SK-N-SH (cell line): Measurements from ENCODE around the gene HSPG2. TPM values are rescaled to one million over a fixed set of nuclear protein-coding genes. Genes with fewer than 3 reads are reported as not detected.

Experiments
- CTCF ChIA-PET: fragments of 300-600, 350-600 bp; formaldehyde crosslinking; extraction: SDS; loops from one replicate; lab custom pipeline; 2021; lab: Yijun Ruan, JAX
- POLR2A ChIA-PET: fragments of 350-600 bp; sonication (Branson Sonifier 250); formaldehyde crosslinking; extraction: SDS; loops from one replicate; lab custom pipeline; 2020; ENCODE audit warnings: antibody characterized with exemption, inconsistent platforms; lab: Yijun Ruan, JAX
- DNase-seq: peaks from one replicate; pipeline ENCODE4 v3.0.0; 2012
- H2AFZ ChIP-seq: fragments of 200-600 bp; sonication (generic); 2 replicates; pipeline ENCODE4 v1.8.1; 2016; ENCODE audit warnings: antibody characterized with exemption, mild to moderate bottlenecking, low read depth
- H3F3A ChIP-seq: fragments of 200-600 bp; sonication (generic); replicated peaks from 2 replicates; pipeline ENCODE3; 2016; ENCODE audit warnings: antibody characterized with exemption, mild to moderate bottlenecking; ENCODE audit not compliant: insufficient read depth
- H3K27ac ChIP-seq, 2 experiments: fragments of 200-500 bp in 1 of 2; fragments of 200-600 bp in 1 of 2; sonication (Bioruptor generic) in 1 of 2; sonication (generic), shearing (Covaris generic) in 1 of 2; 2 replicates each; pipeline versions ENCODE4 v1.5.1 to v1.6.1; 2014 to 2016; ENCODE audit warnings: low read depth in 2 of 2, inconsistent platforms in 1 of 2, low read length in 1 of 2, mild to moderate bottlenecking in 1 of 2, mixed read lengths in 1 of 2
- H3K27me3 ChIP-seq: fragments of 200-600 bp; sonication (generic), shearing (Covaris generic); 2 replicates; pipeline ENCODE4 v1.6.1; 2016; ENCODE audit warnings: mixed run types; ENCODE audit not compliant: insufficient read depth
- H3K36me3 ChIP-seq, 2 experiments: fragments of 200-500 bp in 1 of 2; fragments of 200-600 bp in 1 of 2; sonication (Bioruptor generic) in 1 of 2; sonication (generic) in 1 of 2; replicated peaks in 1 of 2; 2 replicates each; pipeline versions ENCODE3 to v1.5.1; 2014 to 2016; ENCODE audit warnings: low read length in 1 of 2, mild to moderate bottlenecking in 1 of 2; ENCODE audit not compliant: insufficient read depth in 2 of 2, control insufficient read depth in 1 of 2
- H3K4me1 ChIP-seq, 2 experiments: fragments of 200-500 bp in 1 of 2; fragments of 200-600 bp in 1 of 2; sonication (Bioruptor generic) in 1 of 2; sonication (generic), shearing (Covaris generic) in 1 of 2; 2 replicates each; pipeline versions ENCODE4 v1.5.1 to v1.6.1; 2014 to 2016; ENCODE audit warnings: low read depth in 1 of 2, low read length in 1 of 2, mixed run types in 1 of 2; ENCODE audit not compliant: insufficient read depth in 2 of 2, control insufficient read depth in 1 of 2
- H3K4me2 ChIP-seq: fragments of 200-600 bp; sonication (generic), shearing (Covaris generic); 2 replicates; pipeline ENCODE4 v1.6.1; 2017; ENCODE audit warnings: mixed run types
- H3K4me3 ChIP-seq, 2 experiments: fragments of 200-500 bp in 1 of 2; fragments of 200-600 bp in 1 of 2; sonication (Bioruptor generic) in 1 of 2; sonication (generic), shearing (Covaris generic) in 1 of 2; 2 replicates each; pipeline versions ENCODE4 v1.5.1 to v1.8.1; 2014 to 2016; ENCODE audit warnings: low read depth in 2 of 2, inconsistent platforms in 1 of 2, low read length in 1 of 2, mild to moderate bottlenecking in 1 of 2, mixed read lengths in 1 of 2, moderate library complexity in 1 of 2
- H3K79me2 ChIP-seq: fragments of 200-600 bp; sonication (generic); 2 replicates; pipeline ENCODE4 v1.8.1; 2017; ENCODE audit warnings: mild to moderate bottlenecking; ENCODE audit not compliant: insufficient read depth
- H3K9ac ChIP-seq: fragments of 200-600 bp; sonication (generic); 2 replicates; pipeline ENCODE4 v1.6.1; 2017; ENCODE audit warnings: mixed run types
- H3K9me2 ChIP-seq: fragments of 200-600 bp; sonication (generic); 2 replicates; pipeline ENCODE4 v1.6.1; 2017; ENCODE audit warnings: mixed run types
- H3K9me3 ChIP-seq: fragments of 200-600 bp; sonication (generic); 2 replicates; pipeline ENCODE4 v1.6.1; 2017; ENCODE audit warnings: mixed run types, mild to moderate bottlenecking, moderate library complexity
- H4K20me1 ChIP-seq: fragments of 200-600 bp; sonication (generic); 2 replicates; pipeline ENCODE4 v1.6.1; 2017; ENCODE audit warnings: mild to moderate bottlenecking, mixed run types; ENCODE audit not compliant: insufficient read depth
- ELF1 ChIP-seq: IDR thresholded peaks from 2 replicates; pipeline ENCODE4 v1.4.0; 2012
- EP300 ChIP-seq, 2 experiments: IDR thresholded peaks; 2 replicates each; pipeline versions ENCODE4 v1.4.0 to v1.6.1; 2012; ENCODE audit warnings: borderline replicate concordance in 1 of 2, low read depth in 1 of 2, low read length in 1 of 2
- FOSL2 ChIP-seq: IDR thresholded peaks from 2 replicates; pipeline ENCODE4 v1.4.0; 2012; ENCODE audit warnings: low read depth, mild to moderate bottlenecking, moderate library complexity, borderline replicate concordance
- FOXJ3 ChIP-seq: sonication (generic); formaldehyde crosslinking; IDR thresholded peaks from 2 replicates; pipeline ENCODE4 v1.5.1; 2020; ENCODE audit warnings: mild to moderate bottlenecking, missing genetic modification reagents
- FOXM1 ChIP-seq: IDR thresholded peaks from 2 replicates; pipeline ENCODE4 v1.4.0; 2012; ENCODE audit warnings: low read depth, mild to moderate bottlenecking
- GABPA ChIP-seq: IDR thresholded peaks from 2 replicates; pipeline ENCODE4 v1.4.0; 2012; ENCODE audit warnings: low read depth, mild to moderate bottlenecking
- JUND ChIP-seq: IDR thresholded peaks from 2 replicates; pipeline ENCODE4 v1.4.0; 2012
- NRF1 ChIP-seq: IDR thresholded peaks from 2 replicates; pipeline ENCODE4 v1.6.1; 2012; ENCODE audit warnings: low read depth, mild to moderate bottlenecking, low read length
- RAD21 ChIP-seq: IDR thresholded peaks from 2 replicates; pipeline ENCODE4 v1.6.1; 2012; ENCODE audit warnings: mild to moderate bottlenecking, low read length
- RCOR1 ChIP-seq: fragments of 150-350 bp; IDR thresholded peaks from 2 replicates; pipeline ENCODE4 v1.6.1; 2017; ENCODE audit warnings: antibody characterized with exemption, low read length
- SMC3 ChIP-seq: IDR thresholded peaks from 2 replicates; pipeline ENCODE4 v1.6.1; 2012; ENCODE audit warnings: low read depth, low read length, improper control_type of control experiment
- TAF1 ChIP-seq: IDR thresholded peaks from 2 replicates; pipeline ENCODE4 v1.6.1; 2012; ENCODE audit warnings: low read depth, mild to moderate bottlenecking, low read length, moderate library complexity, borderline replicate concordance
- TCF12 ChIP-seq: IDR thresholded peaks from 2 replicates; pipeline ENCODE4 v1.4.0; 2012
- TEAD4 ChIP-seq: IDR thresholded peaks from 2 replicates; pipeline ENCODE4 v1.4.0; 2012; ENCODE audit warnings: mild to moderate bottlenecking, borderline replicate concordance; ENCODE audit not compliant: insufficient read depth
- whole genome bisulfite sequencing: methylation state at CpG from one replicate; pipeline ENCODE4 v1.1.6; 2017; ENCODE audit warnings: low lambda C conversion rate; 5-methylcytosine and 5-hydroxymethylcytosine counted together
- polyA plus RNA-seq, 3 experiments: library from polyadenylated mRNA; depleted of rRNA; stranded (reverse); fragments of >200 nt; gene quantifications; 2 replicates each; pipeline ENCODE4 v1.2.3, GENCODE V29; 2012
- TF ChIP-seq, protein P1 (sequence below): IDR thresholded peaks from 2 replicates; pipeline ENCODE4; 2012
- TF ChIP-seq, protein P2 (sequence below): IDR thresholded peaks from 2 replicates; pipeline ENCODE4 v1.4.0; 2012; ENCODE audit warnings: low read depth
- TF ChIP-seq, protein P3 (sequence below): IDR thresholded peaks from 2 replicates; pipeline ENCODE4 v1.6.1; 2012; ENCODE audit warnings: mild to moderate bottlenecking, low read depth, low read length, moderate library complexity
- TF ChIP-seq, protein P4 (sequence below): IDR thresholded peaks from 2 replicates; pipeline ENCODE4 v1.4.0; 2012; ENCODE audit warnings: low read depth, borderline replicate concordance
- TF ChIP-seq, protein P5 (sequence below): IDR thresholded peaks from 2 replicates; pipeline ENCODE4 v1.4.0; 2012; ENCODE audit warnings: low read depth, borderline replicate concordance

Gene HSPG2
- polyA plus RNA-seq, 1 of the 3 experiments (the other 2 are of a cell fraction), result 28.9 TPM

DNA sequence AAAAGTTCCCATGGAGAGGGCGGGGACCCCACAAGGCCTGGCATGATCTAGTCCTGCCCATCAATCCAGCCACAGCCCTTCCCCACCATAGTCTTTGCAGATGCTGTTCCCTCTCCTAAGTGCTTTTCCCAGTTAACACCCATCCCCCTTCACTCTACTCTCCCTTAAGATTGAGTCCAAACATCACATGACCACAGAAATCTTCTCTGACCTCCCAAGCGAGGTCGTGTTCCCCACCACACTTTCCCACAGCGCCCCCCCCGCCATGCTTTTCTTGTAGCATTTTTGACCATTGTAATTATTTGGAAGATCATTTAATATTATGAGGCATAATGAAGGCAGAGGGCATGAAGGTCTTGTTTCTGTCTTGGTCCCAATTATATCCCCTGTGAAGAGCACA is 4.3 kb upstream of the HSPG2 start:
- H3K9me3 ChIP-seq, result no peaks in the 10 kb centered on the region
- no peak overlapping the region for H3K4me3 ChIP-seq
- no peaks in the 10 kb centered on the region for H4K20me1 ChIP-seq
- no peak for TF ChIP-seq RAD21
- TF ChIP-seq FOXM1, result no peak
- TF ChIP-seq FOXJ3 (CRISPR knock-in tag), result no peak
- no peak for TF ChIP-seq EP300 (IDR thresholded peaks at IDR 0.05; ENCODE audit: borderline replicate concordance in 1 of 2, low read depth in 1 of 2, low read length in 1 of 2)
- no peak for TF ChIP-seq FOSL2
- no peak for TF ChIP-seq TAF1
- TF ChIP-seq NRF1, result no peak
- no peak for TF ChIP-seq SMC3
- TF ChIP-seq, protein P1, sequence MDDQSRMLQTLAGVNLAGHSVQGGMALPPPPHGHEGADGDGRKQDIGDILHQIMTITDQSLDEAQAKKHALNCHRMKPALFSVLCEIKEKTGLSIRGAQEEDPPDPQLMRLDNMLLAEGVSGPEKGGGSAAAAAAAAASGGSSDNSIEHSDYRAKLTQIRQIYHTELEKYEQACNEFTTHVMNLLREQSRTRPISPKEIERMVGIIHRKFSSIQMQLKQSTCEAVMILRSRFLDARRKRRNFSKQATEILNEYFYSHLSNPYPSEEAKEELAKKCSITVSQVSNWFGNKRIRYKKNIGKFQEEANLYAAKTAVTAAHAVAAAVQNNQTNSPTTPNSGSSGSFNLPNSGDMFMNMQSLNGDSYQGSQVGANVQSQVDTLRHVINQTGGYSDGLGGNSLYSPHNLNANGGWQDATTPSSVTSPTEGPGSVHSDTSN, result no peak
- no peak for TF ChIP-seq RCOR1
- TF ChIP-seq, all 33 proteins: peak for 0
- Histone ChIP-seq H3K27ac (no peak overlapping the region), H3K4me1 (peaks cover 19 to 26% of the 10 kb centered on the region in 2 experiments; a peak in 3 of 4 replicates), H3K79me2 (peaks cover 5% of the 10 kb centered on the region; the same call in 1 of the 2 replicates), H3K9me2 (no peaks in the 10 kb centered on the region), H3F3A (peaks cover 32% of the 10 kb centered on the region), H3K9ac (no peak overlapping the region), H2AFZ (no peak overlapping the region), H3K4me2 (no peak overlapping the region), H3K36me3 (no peaks in the 10 kb centered on the region), H3K27me3 (no peaks in the 10 kb centered on the region)
- CTCF ChIA-PET, result no interaction called here
- 91% methylated on average over 5 of the region's 5 CpGs for WGBS
- POLR2A ChIA-PET, result no interaction called here
- no peak for DNase-seq

DNA sequence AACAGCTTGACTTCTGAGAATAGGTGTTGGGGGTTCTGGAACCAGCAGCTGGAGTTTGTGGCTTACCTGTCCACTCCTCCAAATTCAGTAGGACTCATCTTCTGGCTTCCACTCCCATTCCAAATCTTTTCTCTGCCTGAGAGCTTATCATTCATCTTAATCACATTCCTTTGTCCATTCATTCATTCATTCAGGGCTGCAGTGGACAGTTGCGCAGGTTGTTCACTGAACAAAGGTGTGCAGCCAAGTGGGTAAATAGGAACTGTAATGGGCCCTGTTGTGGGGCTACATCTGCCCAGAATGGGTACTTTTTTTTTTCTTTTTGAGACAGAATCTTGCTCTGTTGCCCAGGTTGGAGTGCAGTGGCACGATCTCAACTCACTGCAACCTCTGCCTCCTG is 3.4 kb upstream of the HSPG2 start:
- Histone ChIP-seq H3K27ac (peak overlapping the region in 1 of 2 experiments; percentile 83; a peak in 2 of 4 replicates), H3K4me2 (peak overlapping the region; percentile 39; the same call in 1 of the 2 replicates), H3K9ac (no peak overlapping the region), H2AFZ (peak overlapping the region; percentile 52), H3K4me3 (no peak overlapping the region), H3K36me3 (no peaks in the 10 kb centered on the region), H4K20me1 (no peaks in the 10 kb centered on the region), H3K79me2 (peaks cover 13% of the 10 kb centered on the region; the same call in 1 of the 2 replicates), H3K4me1 (peaks cover 24 to 27% of the 10 kb centered on the region in 2 experiments; a peak in 3 of 4 replicates), H3K27me3 (no peaks in the 10 kb centered on the region), H3K9me3 (no peaks in the 10 kb centered on the region), H3K9me2 (no peaks in the 10 kb centered on the region), H3F3A (peaks cover 32% of the 10 kb centered on the region)
- 96% methylated on average over 2 of the region's 2 CpGs for WGBS
- POLR2A ChIA-PET, result interaction anchor here (0.7 kb wide), 1 partner anchor 533 kb away, joined by 5 read pairs; no protein-coding TSS in a partner anchor
- CTCF ChIA-PET, result interaction anchor here (0.9 to 1.6 kb wide), 3 partner anchors 8 to 23 kb away, joined by 4 to 7 read pairs (median 6); no protein-coding TSS in a partner anchor
- DNase-seq, result no peak
- TF ChIP-seq RAD21 (no peak), TEAD4 (no peak), TAF1 (no peak), TCF12 (no peak), GABPA (no peak), FOSL2 (no peak), JUND (no peak), SMC3 (no peak), ELF1 (no peak)
- TF ChIP-seq, protein P2, sequence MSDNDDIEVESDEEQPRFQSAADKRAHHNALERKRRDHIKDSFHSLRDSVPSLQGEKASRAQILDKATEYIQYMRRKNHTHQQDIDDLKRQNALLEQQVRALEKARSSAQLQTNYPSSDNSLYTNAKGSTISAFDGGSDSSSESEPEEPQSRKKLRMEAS, result no peak
- TF ChIP-seq, protein P3, sequence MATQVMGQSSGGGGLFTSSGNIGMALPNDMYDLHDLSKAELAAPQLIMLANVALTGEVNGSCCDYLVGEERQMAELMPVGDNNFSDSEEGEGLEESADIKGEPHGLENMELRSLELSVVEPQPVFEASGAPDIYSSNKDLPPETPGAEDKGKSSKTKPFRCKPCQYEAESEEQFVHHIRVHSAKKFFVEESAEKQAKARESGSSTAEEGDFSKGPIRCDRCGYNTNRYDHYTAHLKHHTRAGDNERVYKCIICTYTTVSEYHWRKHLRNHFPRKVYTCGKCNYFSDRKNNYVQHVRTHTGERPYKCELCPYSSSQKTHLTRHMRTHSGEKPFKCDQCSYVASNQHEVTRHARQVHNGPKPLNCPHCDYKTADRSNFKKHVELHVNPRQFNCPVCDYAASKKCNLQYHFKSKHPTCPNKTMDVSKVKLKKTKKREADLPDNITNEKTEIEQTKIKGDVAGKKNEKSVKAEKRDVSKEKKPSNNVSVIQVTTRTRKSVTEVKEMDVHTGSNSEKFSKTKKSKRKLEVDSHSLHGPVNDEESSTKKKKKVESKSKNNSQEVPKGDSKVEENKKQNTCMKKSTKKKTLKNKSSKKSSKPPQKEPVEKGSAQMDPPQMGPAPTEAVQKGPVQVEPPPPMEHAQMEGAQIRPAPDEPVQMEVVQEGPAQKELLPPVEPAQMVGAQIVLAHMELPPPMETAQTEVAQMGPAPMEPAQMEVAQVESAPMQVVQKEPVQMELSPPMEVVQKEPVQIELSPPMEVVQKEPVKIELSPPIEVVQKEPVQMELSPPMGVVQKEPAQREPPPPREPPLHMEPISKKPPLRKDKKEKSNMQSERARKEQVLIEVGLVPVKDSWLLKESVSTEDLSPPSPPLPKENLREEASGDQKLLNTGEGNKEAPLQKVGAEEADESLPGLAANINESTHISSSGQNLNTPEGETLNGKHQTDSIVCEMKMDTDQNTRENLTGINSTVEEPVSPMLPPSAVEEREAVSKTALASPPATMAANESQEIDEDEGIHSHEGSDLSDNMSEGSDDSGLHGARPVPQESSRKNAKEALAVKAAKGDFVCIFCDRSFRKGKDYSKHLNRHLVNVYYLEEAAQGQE, result no peak
- TF ChIP-seq, protein P4, sequence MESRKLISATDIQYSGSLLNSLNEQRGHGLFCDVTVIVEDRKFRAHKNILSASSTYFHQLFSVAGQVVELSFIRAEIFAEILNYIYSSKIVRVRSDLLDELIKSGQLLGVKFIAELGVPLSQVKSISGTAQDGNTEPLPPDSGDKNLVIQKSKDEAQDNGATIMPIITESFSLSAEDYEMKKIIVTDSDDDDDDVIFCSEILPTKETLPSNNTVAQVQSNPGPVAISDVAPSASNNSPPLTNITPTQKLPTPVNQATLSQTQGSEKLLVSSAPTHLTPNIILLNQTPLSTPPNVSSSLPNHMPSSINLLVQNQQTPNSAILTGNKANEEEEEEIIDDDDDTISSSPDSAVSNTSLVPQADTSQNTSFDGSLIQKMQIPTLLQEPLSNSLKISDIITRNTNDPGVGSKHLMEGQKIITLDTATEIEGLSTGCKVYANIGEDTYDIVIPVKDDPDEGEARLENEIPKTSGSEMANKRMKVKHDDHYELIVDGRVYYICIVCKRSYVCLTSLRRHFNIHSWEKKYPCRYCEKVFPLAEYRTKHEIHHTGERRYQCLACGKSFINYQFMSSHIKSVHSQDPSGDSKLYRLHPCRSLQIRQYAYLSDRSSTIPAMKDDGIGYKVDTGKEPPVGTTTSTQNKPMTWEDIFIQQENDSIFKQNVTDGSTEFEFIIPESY, result no peak
- TF ChIP-seq, protein P5, sequence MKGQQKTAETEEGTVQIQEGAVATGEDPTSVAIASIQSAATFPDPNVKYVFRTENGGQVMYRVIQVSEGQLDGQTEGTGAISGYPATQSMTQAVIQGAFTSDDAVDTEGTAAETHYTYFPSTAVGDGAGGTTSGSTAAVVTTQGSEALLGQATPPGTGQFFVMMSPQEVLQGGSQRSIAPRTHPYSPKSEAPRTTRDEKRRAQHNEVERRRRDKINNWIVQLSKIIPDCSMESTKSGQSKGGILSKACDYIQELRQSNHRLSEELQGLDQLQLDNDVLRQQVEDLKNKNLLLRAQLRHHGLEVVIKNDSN, result no peak
